Measurements from ENCODE around the gene RBM20. TPM values are rescaled to one million over a fixed set of nuclear protein-coding genes. Genes with fewer than 3 reads are reported as not detected.

RBM20 gene
- total and polyA plus RNA-seq, 2 experiments from 2014 or later = 3.7 to 4.0 TPM

DNA sequence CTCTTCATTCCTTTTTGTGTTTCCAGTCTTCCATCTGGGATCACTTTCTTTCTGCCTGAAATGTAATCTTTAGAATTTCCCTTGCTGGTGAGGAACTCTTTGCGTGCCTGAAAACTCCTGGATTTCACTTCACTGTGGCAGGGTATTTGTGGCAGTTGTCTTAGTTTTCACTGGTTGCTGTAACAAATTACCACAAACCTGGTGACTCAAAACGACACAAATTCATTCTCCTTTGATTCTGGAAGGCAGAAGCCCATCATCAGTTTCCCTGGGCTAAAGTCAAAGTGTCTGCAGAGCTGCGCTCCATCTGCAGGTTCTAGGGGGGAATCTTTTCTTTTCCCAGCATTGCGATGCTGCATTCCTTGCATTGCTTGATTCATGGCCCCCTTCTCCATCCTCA lies 109.3 kb downstream of the RBM20 start:
- DNase-seq (ENCODE audit: low spot score) = no peak
- Histone ChIP-seq H3K9me2 (replicated peaks; ENCODE audit: insufficient read depth) (no peaks in the 10 kb centered on the region), H3K27me3 (no peaks in the 10 kb centered on the region), H3K4me2 (no peak overlapping the region), H3K4me3 (no peak overlapping the region), H3K9me3 (ENCODE audit: low read depth) (no peaks in the 10 kb centered on the region), H3K27ac (no peak overlapping the region), H3K79me2 (no peaks in the 10 kb centered on the region), H2AFZ (no peak overlapping the region), H4K20me1 (ENCODE audit: insufficient read depth, poor library complexity, severe bottlenecking) (no peaks in the 10 kb centered on the region), H3K36me3 (replicated peaks; ENCODE audit: insufficient read depth, low read depth) (no peaks in the 10 kb centered on the region), H3K4me1 (ENCODE audit: insufficient read depth) (peaks cover 16% of the 10 kb centered on the region)
- WGBS (ENCODE audit: low lambda C conversion rate, missing lambda C conversion rate) = 90% methylated on average over 4 of the region's 4 CpGs
- TF ChIP-seq EZH2phosphoT487 (IDR thresholded peaks at IDR 0.05; ENCODE audit: low read depth, severe bottlenecking, unreplicated experiment) = no peak

DNA sequence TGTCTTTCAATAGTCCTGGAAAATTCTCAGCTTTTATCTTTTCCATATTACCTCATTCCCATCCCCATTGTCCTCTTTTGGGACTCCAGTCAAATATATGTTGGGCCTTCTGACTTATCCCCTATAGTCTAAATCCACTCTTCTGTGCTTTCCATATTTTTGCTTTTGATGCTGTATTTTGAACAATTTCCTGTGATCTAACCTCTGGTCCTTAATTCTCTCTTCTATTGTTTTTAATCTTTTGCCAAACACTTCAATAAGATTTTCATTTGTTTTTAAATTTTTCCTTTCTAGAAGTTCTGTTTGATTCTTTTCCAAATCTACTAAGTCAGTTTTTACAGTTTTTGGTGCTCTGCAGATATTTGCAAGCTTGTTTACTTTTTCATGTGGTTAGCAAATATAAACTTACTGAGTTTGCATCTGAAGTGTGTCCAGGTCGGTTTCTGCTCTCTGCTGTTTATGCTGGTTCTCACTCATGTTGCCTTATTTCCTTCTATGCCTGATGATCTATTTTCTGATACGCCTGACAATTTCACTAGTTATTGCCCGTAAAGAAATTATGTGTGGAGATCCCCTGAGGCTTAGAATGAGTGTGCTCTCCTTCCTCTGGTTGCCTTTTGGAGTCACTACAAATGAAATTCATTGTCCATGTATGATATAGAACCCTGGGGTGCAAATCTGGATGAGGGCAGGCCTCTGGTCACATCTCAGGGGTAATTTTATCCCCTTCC lies 110.4 kb downstream of the RBM20 start:
- no peaks in the 10 kb centered on the region for H3K9me3 ChIP-seq (ENCODE audit: low read depth)
- 77% methylated on average over 3 of the region's 3 CpGs for WGBS (ENCODE audit: low lambda C conversion rate, missing lambda C conversion rate)
- no peaks in the 10 kb centered on the region for H4K20me1 ChIP-seq (ENCODE audit: insufficient read depth, poor library complexity, severe bottlenecking)
- H3K27me3 ChIP-seq = no peaks in the 10 kb centered on the region
- no peak overlapping the region for H2AFZ ChIP-seq
- no peak overlapping the region for H3K27ac ChIP-seq
- no peak overlapping the region for H3K4me2 ChIP-seq
- no peaks in the 10 kb centered on the region for H3K79me2 ChIP-seq
- no peaks in the 10 kb centered on the region for H3K9me2 ChIP-seq (replicated peaks; ENCODE audit: insufficient read depth)
- H3K36me3 ChIP-seq (replicated peaks; ENCODE audit: insufficient read depth, low read depth) = no peaks in the 10 kb centered on the region
- no peak for DNase-seq (ENCODE audit: low spot score)
- TF ChIP-seq EZH2phosphoT487 (IDR thresholded peaks at IDR 0.05; ENCODE audit: low read depth, severe bottlenecking, unreplicated experiment) (no peak), EZH2 (IDR thresholded peaks at IDR 0.05; ENCODE audit: borderline replicate concordance) (no peak)
- TF ChIP-seq, protein P1, sequence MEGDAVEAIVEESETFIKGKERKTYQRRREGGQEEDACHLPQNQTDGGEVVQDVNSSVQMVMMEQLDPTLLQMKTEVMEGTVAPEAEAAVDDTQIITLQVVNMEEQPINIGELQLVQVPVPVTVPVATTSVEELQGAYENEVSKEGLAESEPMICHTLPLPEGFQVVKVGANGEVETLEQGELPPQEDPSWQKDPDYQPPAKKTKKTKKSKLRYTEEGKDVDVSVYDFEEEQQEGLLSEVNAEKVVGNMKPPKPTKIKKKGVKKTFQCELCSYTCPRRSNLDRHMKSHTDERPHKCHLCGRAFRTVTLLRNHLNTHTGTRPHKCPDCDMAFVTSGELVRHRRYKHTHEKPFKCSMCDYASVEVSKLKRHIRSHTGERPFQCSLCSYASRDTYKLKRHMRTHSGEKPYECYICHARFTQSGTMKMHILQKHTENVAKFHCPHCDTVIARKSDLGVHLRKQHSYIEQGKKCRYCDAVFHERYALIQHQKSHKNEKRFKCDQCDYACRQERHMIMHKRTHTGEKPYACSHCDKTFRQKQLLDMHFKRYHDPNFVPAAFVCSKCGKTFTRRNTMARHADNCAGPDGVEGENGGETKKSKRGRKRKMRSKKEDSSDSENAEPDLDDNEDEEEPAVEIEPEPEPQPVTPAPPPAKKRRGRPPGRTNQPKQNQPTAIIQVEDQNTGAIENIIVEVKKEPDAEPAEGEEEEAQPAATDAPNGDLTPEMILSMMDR (IDR thresholded peaks at IDR 0.05; ENCODE audit: poor library complexity) = no peak
- peaks cover 19% of the 10 kb centered on the region for H3K4me1 ChIP-seq (ENCODE audit: insufficient read depth)
- H3K4me3 ChIP-seq = no peak overlapping the region

DNA sequence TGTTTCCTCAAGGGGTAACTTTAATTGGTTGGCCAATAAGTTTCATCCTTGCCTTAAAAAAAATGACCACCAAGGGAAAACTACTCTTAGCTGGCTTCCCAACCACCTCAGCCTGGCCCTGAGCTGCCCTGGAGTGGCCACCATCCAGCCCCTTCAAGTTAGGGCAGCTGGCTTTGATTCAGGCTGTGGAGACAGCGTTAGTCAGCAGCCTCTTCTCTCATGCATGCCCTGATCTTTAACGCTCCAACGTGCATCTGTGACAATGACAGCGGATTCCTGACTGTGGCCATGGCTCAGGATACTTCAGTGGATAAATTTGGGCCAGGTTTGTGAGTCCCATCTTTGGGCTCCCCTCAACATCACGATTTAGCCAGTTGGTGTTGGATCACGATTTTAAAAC lies 111.6 kb downstream of the RBM20 start:
- peaks cover 19% of the 10 kb centered on the region for H3K4me1 ChIP-seq (ENCODE audit: insufficient read depth)
- DNase-seq (ENCODE audit: low spot score) = no peak
- H3K27ac ChIP-seq = no peak overlapping the region
- no peaks in the 10 kb centered on the region for H4K20me1 ChIP-seq (ENCODE audit: insufficient read depth, poor library complexity, severe bottlenecking)
- H3K9me3 ChIP-seq (ENCODE audit: low read depth) = no peaks in the 10 kb centered on the region
- H3K9me2 ChIP-seq (replicated peaks; ENCODE audit: insufficient read depth) = no peaks in the 10 kb centered on the region
- WGBS (ENCODE audit: low lambda C conversion rate, missing lambda C conversion rate) = 68% methylated on average over 6 of the region's 6 CpGs
- no peak overlapping the region for H2AFZ ChIP-seq
- no peak overlapping the region for H3K4me2 ChIP-seq
- no peaks in the 10 kb centered on the region for H3K79me2 ChIP-seq
- TF ChIP-seq, protein P1 (IDR thresholded peaks at IDR 0.05; ENCODE audit: poor library complexity) = no peak
- TF ChIP-seq EZH2phosphoT487 (IDR thresholded peaks at IDR 0.05; ENCODE audit: low read depth, severe bottlenecking, unreplicated experiment) = no peak
- no peak for TF ChIP-seq EZH2 (IDR thresholded peaks at IDR 0.05; ENCODE audit: borderline replicate concordance)
- no peaks in the 10 kb centered on the region for H3K27me3 ChIP-seq
- H3K4me3 ChIP-seq = no peak overlapping the region
- H3K36me3 ChIP-seq (replicated peaks; ENCODE audit: insufficient read depth, low read depth) = no peaks in the 10 kb centered on the region

DNA sequence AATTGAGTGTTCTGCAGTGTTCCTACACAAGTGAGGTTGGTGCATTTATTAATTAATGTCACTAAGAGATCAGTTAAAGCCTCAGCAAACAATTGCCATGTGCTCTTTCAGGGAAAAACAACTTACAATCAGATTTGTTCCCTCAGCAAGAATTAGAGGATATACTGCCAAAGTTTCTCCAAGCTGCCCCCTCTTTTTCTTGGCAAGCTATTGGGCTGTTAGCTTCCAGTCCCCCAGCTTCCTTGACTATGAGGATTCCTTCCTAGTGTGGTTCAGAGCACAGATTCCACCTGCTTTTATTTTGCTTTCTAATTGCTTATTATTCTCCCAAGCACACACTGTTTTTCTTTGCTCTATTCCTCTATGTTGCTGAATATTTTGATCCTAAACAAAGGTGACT lies 112.7 kb downstream of the RBM20 start:
- Histone ChIP-seq H3K36me3 (replicated peaks; ENCODE audit: insufficient read depth, low read depth) (no peaks in the 10 kb centered on the region), H3K4me1 (ENCODE audit: insufficient read depth) (peaks cover 19% of the 10 kb centered on the region), H3K4me2 (no peak overlapping the region), H3K9me3 (ENCODE audit: low read depth) (no peaks in the 10 kb centered on the region), H3K27me3 (no peaks in the 10 kb centered on the region), H3K4me3 (no peak overlapping the region), H3K79me2 (no peaks in the 10 kb centered on the region), H2AFZ (no peak overlapping the region), H4K20me1 (ENCODE audit: insufficient read depth, poor library complexity, severe bottlenecking) (no peaks in the 10 kb centered on the region), H3K9me2 (replicated peaks; ENCODE audit: insufficient read depth) (no peaks in the 10 kb centered on the region), H3K27ac (peak overlapping the region; percentile 26)
- no peak for TF ChIP-seq EZH2 (IDR thresholded peaks at IDR 0.05; ENCODE audit: borderline replicate concordance)
- TF ChIP-seq EZH2phosphoT487 (IDR thresholded peaks at IDR 0.05; ENCODE audit: low read depth, severe bottlenecking, unreplicated experiment) = no peak
- TF ChIP-seq, protein P1 (IDR thresholded peaks at IDR 0.05; ENCODE audit: poor library complexity) = no peak
- DNase-seq (ENCODE audit: low spot score) = no peak

Data from hepatocyte (in vitro differentiated cells).